NCI-H2081 (cell line): Measurements from ENCODE around the gene GSTM4.

ENCODE experiments used
- DNase-seq, 2 experiments: peaks; one replicate each; lab custom pipeline; 2025; lab: John Stamatoyannopoulos, UW

GSTM4 gene

GRCh38 chr1:109655615-109656519 lies at the start of gene GSTM4:
Gene GSTM4, plus strand, starts transcription at chr1:109656099. Its CDS starts 291 bp downstream, at chr1:109656390.
- peak in 1 of 2 experiments; percentile 42 for DNase-seq

- DNase-seq = no peak
Measured at GRCh38 chr1:109609881-109610280, 46.0 kb upstream of the GSTM4 start.

GRCh38 chr1:109610609-109611307 lies 45.1 kb upstream of the GSTM4 start:
- no peak for DNase-seq

GRCh38 chr1:109611308-109611990 lies 44.5 kb upstream of the GSTM4 start:
- no peak for DNase-seq

- DNase-seq = no peak
Measured at GRCh38 chr1:109613361-109614147, 42.3 kb upstream of the GSTM4 start.

GRCh38 chr1:109615879-109616278 lies 40.0 kb upstream of the GSTM4 start:
- no peak for DNase-seq

GRCh38 chr1:109616391-109616790 lies 39.5 kb upstream of the GSTM4 start:
- DNase-seq = no peak

GRCh38 chr1:109617291-109617801 lies 38.6 kb upstream of the GSTM4 start:
- DNase-seq = no peak

GRCh38 chr1:109618661-109619575 lies 37.0 kb upstream of the GSTM4 start:
- DNase-seq = no peak

- DNase-seq = peak; percentile 31 to 42
Measured at GRCh38 chr1:109619576-109620400, 36.1 kb upstream of the GSTM4 start, which contains the start of the genes AMPD2 and GNAT2. Gene AMPD2, plus strand, starts transcription at chr1:109619837. Its CDS starts 1,339 bp downstream, at chr1:109621176. Gene GNAT2, minus strand, starts transcription at chr1:109619616. Its CDS starts 6,746 bp downstream, at chr1:109612870.

- DNase-seq = no peak
Measured at GRCh38 chr1:109620401-109620791, 35.5 kb upstream of the GSTM4 start.

- peak; percentile 87 to 89 for DNase-seq
Measured at GRCh38 chr1:109620841-109621286, 35.0 kb upstream of the GSTM4 start.

GRCh38 chr1:109621379-109622136 lies 34.3 kb upstream of the GSTM4 start:
- DNase-seq = no peak

GRCh38 chr1:109622137-109622892 lies 33.6 kb upstream of the GSTM4 start:
- no peak for DNase-seq

GRCh38 chr1:109622895-109623294 lies 33.0 kb upstream of the GSTM4 start:
- DNase-seq = no peak

GRCh38 chr1:109623601-109624161 lies 32.2 kb upstream of the GSTM4 start:
- DNase-seq = no peak
